PC-9 (cell line): ENCODE data around the gene SORCS2. TPM values are rescaled to one million over a fixed set of nuclear protein-coding genes. Genes with fewer than 3 reads are reported as not detected.

ENCODE experiments used
- BruUV-seq: library from RNA; stranded (reverse); fragments of 400-500 nt; replicated peaks from 2 replicates; lab custom pipeline; 2021; lab: Mats Ljungman, UMichigan
- CTCF ChIA-PET: fragments of 300-600 bp; sonication (Branson Sonifier 250); formaldehyde crosslinking; loops from one replicate; lab custom pipeline; 2022; ENCODE audit warnings: antibody characterized with exemption; lab: Charles Lee
- POLR2A ChIA-PET: fragments of 300-600 bp; sonication (Branson Sonifier 250); formaldehyde crosslinking; loops from one replicate; lab custom pipeline; 2022; ENCODE audit warnings: antibody characterized with exemption; ENCODE audit not compliant: unreplicated experiment; lab: Charles Lee
- DNase-seq, 2 experiments: peaks; one replicate each; pipeline versions ENCODE4 v3.0.0 to v3.0.0-alpha.2; 2015 to 2022; ENCODE audit warnings: mixed read lengths in 1 of 2
- H2AFZ ChIP-seq: fragments of 200-600 bp; sonication (generic); 2 replicates; pipeline ENCODE4 v1.8.1; 2017; ENCODE audit warnings: antibody characterized with exemption
- H3F3A ChIP-seq: fragments of 200-600 bp; sonication (generic); 2 replicates; pipeline ENCODE4 v1.8.1; 2017; ENCODE audit warnings: antibody characterized with exemption, mild to moderate bottlenecking, low read depth; ENCODE audit not compliant: insufficient read depth
- H3K27ac ChIP-seq: fragments of 200-600 bp; sonication (generic); 2 replicates; pipeline ENCODE4 v1.6.1; 2016; ENCODE audit warnings: mixed run types
- H3K27me3 ChIP-seq: fragments of 200-600 bp; sonication (generic); 2 replicates; pipeline ENCODE4 v1.6.1; 2016; ENCODE audit warnings: low read depth, mixed run types; ENCODE audit not compliant: insufficient read depth
- H3K36me3 ChIP-seq: fragments of 200-600 bp; sonication (generic); 2 replicates; pipeline ENCODE4 v1.6.1; 2016; ENCODE audit warnings: low read depth, mixed run types
- H3K4me1 ChIP-seq: fragments of 200-600 bp; sonication (generic); replicated peaks from 2 replicates; pipeline ENCODE4 v1.6.1; 2016; ENCODE audit warnings: mixed run types; ENCODE audit not compliant: insufficient read depth
- H3K4me2 ChIP-seq: fragments of 200-600 bp; sonication (generic); 2 replicates; pipeline ENCODE4 v1.6.1; 2017; ENCODE audit warnings: mixed run types
- H3K4me3 ChIP-seq: fragments of 200-600 bp; sonication (generic); 2 replicates; pipeline ENCODE4 v1.6.1; 2016; ENCODE audit warnings: mixed run types
- H3K79me2 ChIP-seq: fragments of 200-600 bp; sonication (generic); 2 replicates; pipeline ENCODE4 v1.6.1; 2017; ENCODE audit warnings: low read depth, mixed run types
- H3K9me2 ChIP-seq: fragments of 200-600 bp; sonication (generic); 2 replicates; pipeline ENCODE4 v1.8.1; 2017; ENCODE audit warnings: mild to moderate bottlenecking; ENCODE audit not compliant: insufficient read depth
- H3K9me3 ChIP-seq: fragments of 200-600 bp; sonication (generic); 2 replicates; pipeline ENCODE4 v1.8.1; 2016; ENCODE audit warnings: low read depth; ENCODE audit not compliant: insufficient read depth
- H4K20me1 ChIP-seq: fragments of 200-600 bp; sonication (generic); 2 replicates; pipeline ENCODE4 v1.8.1; 2017; ENCODE audit not compliant: insufficient read depth
- EZH2 ChIP-seq: fragments of 200-600 bp; sonication (generic); IDR thresholded peaks from 2 replicates; pipeline ENCODE4 v1.8.0; 2017; ENCODE audit warnings: antibody characterized with exemption, low read depth
- intact Hi-C: fragments of 100-400 bp; cut with micrococcal nuclease; formaldehyde crosslinking; loops from one replicate; pipeline ENCODE4 v1.10.0; 2022; ENCODE audit not compliant: unreplicated experiment
- total RNA-seq: library from RNA; stranded (reverse); gene quantifications from 2 replicates; pipeline ENCODE4 v1.2.3, GENCODE V29; 2021
- TF ChIP-seq, protein P1 (sequence below): fragments of 200-600 bp; sonication (generic); conservative IDR thresholded peaks from 2 replicates; pipeline ENCODE4 v1.6.1; 2017; ENCODE audit warnings: mixed run types, antibody characterized with exemption, mild to moderate bottlenecking, moderate library complexity

The SORCS2 gene
- total RNA-seq, 1 experiment from 2014 or later = 25.8 TPM

DNA sequence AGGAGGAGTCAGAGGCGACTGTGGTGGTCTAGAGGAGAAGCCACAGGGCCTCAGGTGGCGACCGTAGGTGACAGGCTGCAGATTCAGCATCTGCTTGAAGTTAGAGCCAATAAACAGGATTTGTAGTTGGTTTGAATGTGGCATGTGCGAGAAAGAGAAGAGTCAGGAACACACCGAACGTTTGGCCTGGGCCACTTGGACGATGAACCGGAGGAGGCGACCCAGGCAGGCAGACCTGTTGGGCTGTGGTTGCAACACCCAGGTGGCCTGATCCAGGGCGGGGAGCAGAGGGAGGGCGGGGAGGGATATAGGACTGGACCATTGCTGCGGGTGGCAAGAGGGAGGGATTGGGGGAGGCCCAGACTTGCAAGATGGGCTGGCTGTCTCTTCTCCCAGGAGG is 252.4 kb downstream of the SORCS2 start:
- BruUV-seq = no TSS peak
- H2AFZ ChIP-seq = no peak overlapping the region
- no peaks in the 10 kb centered on the region for H3F3A ChIP-seq
- no peaks in the 10 kb centered on the region for H4K20me1 ChIP-seq
- intact Hi-C loops = no loop called here
- no peaks in the 10 kb centered on the region for H3K9me3 ChIP-seq
- no peak for TF ChIP-seq EZH2
- H3K4me3 ChIP-seq = no peak overlapping the region
- no peaks in the 10 kb centered on the region for H3K36me3 ChIP-seq
- ChIA-PET POLR2A (no interaction called here), CTCF (no interaction called here)
- H3K4me1 ChIP-seq = no peaks in the 10 kb centered on the region
- no peak overlapping the region for H3K27ac ChIP-seq
- H3K27me3 ChIP-seq = no peaks in the 10 kb centered on the region
- no peak overlapping the region for H3K4me2 ChIP-seq
- no peaks in the 10 kb centered on the region for H3K9me2 ChIP-seq
- H3K79me2 ChIP-seq = no peaks in the 10 kb centered on the region
- peak in 1 of 2 experiments; percentile 24 for DNase-seq

DNA sequence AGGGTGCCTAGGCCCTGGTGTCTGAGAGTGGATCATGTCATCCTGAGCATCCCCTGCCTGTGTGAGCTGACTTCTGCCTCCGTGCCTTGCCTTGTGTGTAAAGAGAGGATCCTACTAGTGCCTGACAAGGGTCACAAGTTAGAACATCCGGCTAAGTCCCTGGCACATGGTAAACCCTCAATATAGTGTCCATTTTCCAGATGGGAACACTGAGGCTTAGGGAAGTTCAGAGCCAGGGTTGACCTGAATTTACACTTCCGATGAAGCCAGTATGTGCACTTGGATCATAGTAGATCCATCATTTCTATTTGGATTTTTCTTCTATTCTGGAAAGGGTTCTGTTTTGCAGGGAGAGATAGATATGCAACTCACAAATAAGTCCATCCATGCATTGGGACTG is 254.9 kb downstream of the SORCS2 start:
- no TSS peak for BruUV-seq
- CTCF ChIA-PET = no interaction called here
- no peak overlapping the region for H2AFZ ChIP-seq
- DNase-seq = no peak
- no peak overlapping the region for H3K27ac ChIP-seq
- H3K4me2 ChIP-seq = no peak overlapping the region
- H3K4me3 ChIP-seq = no peak overlapping the region
- H3K9me3 ChIP-seq = no peaks in the 10 kb centered on the region
- H3K9me2 ChIP-seq = no peaks in the 10 kb centered on the region
- POLR2A ChIA-PET = no interaction called here
- H3K4me1 ChIP-seq = no peaks in the 10 kb centered on the region
- no peaks in the 10 kb centered on the region for H4K20me1 ChIP-seq
- no peaks in the 10 kb centered on the region for H3F3A ChIP-seq
- H3K27me3 ChIP-seq = no peaks in the 10 kb centered on the region
- no peaks in the 10 kb centered on the region for H3K79me2 ChIP-seq
- TF ChIP-seq, protein P1, sequence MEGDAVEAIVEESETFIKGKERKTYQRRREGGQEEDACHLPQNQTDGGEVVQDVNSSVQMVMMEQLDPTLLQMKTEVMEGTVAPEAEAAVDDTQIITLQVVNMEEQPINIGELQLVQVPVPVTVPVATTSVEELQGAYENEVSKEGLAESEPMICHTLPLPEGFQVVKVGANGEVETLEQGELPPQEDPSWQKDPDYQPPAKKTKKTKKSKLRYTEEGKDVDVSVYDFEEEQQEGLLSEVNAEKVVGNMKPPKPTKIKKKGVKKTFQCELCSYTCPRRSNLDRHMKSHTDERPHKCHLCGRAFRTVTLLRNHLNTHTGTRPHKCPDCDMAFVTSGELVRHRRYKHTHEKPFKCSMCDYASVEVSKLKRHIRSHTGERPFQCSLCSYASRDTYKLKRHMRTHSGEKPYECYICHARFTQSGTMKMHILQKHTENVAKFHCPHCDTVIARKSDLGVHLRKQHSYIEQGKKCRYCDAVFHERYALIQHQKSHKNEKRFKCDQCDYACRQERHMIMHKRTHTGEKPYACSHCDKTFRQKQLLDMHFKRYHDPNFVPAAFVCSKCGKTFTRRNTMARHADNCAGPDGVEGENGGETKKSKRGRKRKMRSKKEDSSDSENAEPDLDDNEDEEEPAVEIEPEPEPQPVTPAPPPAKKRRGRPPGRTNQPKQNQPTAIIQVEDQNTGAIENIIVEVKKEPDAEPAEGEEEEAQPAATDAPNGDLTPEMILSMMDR = no peak
- TF ChIP-seq EZH2 = no peak
- no peaks in the 10 kb centered on the region for H3K36me3 ChIP-seq
- intact Hi-C loops = no loop called here

DNA sequence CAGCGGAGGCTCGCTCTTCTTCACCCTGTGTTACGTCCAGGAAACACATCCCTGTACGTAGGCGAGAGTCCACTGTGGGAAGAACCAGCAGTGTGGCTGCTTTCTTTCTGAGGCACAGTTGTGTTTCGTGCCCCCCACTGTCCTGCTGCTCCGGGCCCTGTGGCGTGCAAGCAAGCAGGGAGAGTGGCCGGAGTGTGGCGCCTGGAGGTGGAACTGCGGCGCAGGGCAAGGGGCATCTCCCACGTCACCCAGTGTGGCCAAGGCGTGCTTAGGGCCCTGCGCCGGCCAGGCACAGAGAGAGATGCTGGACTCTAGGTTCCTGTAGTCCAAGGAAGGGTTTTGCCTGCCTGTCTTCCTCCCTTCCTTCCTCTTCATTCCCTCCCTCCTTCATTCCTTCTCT is 255.7 kb downstream of the SORCS2 start:
- H3K4me2 ChIP-seq = no peak overlapping the region
- no peak overlapping the region for H3K27ac ChIP-seq
- no peak for DNase-seq
- TF ChIP-seq, protein P1 = no peak
- no peak for TF ChIP-seq EZH2
- no peak overlapping the region for H2AFZ ChIP-seq
- CTCF ChIA-PET = no interaction called here
- POLR2A ChIA-PET = no interaction called here
- intact Hi-C loops = no loop called here
- H4K20me1 ChIP-seq = no peaks in the 10 kb centered on the region
- H3K9me2 ChIP-seq = no peaks in the 10 kb centered on the region
- H3K4me1 ChIP-seq = no peaks in the 10 kb centered on the region
- no peaks in the 10 kb centered on the region for H3F3A ChIP-seq
- BruUV-seq = no TSS peak
- no peaks in the 10 kb centered on the region for H3K36me3 ChIP-seq
- no peaks in the 10 kb centered on the region for H3K9me3 ChIP-seq
- no peak overlapping the region for H3K4me3 ChIP-seq
- no peaks in the 10 kb centered on the region for H3K79me2 ChIP-seq
- H3K27me3 ChIP-seq = no peaks in the 10 kb centered on the region

DNA sequence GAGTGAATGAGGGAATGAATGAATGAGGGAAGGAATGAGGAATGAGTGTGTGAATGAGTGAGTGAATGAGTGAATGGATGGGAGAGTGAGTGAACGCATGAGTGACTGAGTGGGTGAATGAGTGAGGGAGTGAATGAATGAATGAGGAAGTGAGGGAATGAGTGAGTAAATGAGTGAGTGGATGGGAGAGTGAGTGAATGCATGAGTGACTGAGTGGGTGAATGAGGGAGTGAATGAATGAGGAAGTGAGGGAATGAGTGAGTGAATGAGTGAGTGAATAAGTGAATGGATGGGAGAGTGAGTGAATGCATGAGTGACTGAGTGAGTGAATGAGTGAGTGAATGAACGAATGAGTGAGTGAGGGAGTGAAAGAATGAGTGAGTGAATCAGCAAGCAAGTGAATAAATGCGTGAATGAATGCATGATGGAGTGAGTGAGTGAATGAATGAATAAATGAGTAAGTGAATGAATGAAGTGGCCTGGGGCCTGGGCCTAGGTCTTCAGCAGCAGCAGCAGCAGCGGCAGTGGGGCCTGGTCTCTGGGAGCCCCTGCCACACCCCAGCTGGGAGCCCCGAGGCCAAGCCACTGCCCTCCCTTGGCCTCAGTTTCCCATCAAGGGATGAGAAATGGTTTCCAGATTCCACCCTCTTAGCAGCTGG is 258.6 kb downstream of the SORCS2 start:
- Histone ChIP-seq H3K27ac (no peak overlapping the region), H3K4me1 (no peaks in the 10 kb centered on the region), H3F3A (no peaks in the 10 kb centered on the region), H3K4me2 (no peak overlapping the region), H3K79me2 (no peaks in the 10 kb centered on the region), H3K4me3 (no peak overlapping the region), H4K20me1 (no peaks in the 10 kb centered on the region), H3K36me3 (no peaks in the 10 kb centered on the region), H3K9me3 (no peaks in the 10 kb centered on the region), H3K9me2 (no peaks in the 10 kb centered on the region), H3K27me3 (no peaks in the 10 kb centered on the region), H2AFZ (no peak overlapping the region)
- BruUV-seq = no TSS peak
- POLR2A ChIA-PET = no interaction called here
- TF ChIP-seq, protein P1 = no peak
- TF ChIP-seq EZH2 = no peak
- intact Hi-C loops = no loop called here
- no peak for DNase-seq
- CTCF ChIA-PET = no interaction called here
